Activated naive CD8-positive, alpha-beta T cell treated with anti-CD3 and anti-CD28 coated beads for 36 hours (primary cell): ENCODE data around the gene HRNR. TPM values are rescaled to one million over a fixed set of nuclear protein-coding genes. Genes with fewer than 3 reads are reported as not detected.

Experiments
- DNase-seq: peaks from one replicate; pipeline ENCODE4 v3.0.0; 2021
- H3K27ac Mint-ChIP-seq: one replicate; pipeline ENCODE4 v1.8.0; 2022; ENCODE audit warnings: mild to moderate bottlenecking, moderate library complexity, mixed read lengths
- H3K27me3 Mint-ChIP-seq: one replicate; pipeline ENCODE4 v1.8.0; 2022; ENCODE audit warnings: mild to moderate bottlenecking, mixed read lengths
- H3K36me3 Mint-ChIP-seq: one replicate; pipeline ENCODE4 v1.8.0; 2021; ENCODE audit warnings: mild to moderate bottlenecking, mixed read lengths
- H3K4me1 Mint-ChIP-seq: one replicate; pipeline ENCODE4 v1.8.0; 2021; ENCODE audit warnings: mixed read lengths
- H3K4me3 Mint-ChIP-seq: one replicate; pipeline ENCODE4 v1.8.0; 2022; ENCODE audit warnings: mild to moderate bottlenecking, moderate library complexity, mixed read lengths
- H3K9me3 Mint-ChIP-seq: one replicate; pipeline ENCODE4 v1.8.0; 2022; ENCODE audit warnings: mixed read lengths
- total RNA-seq, 2 experiments: library from RNA; stranded (reverse); gene quantifications; one replicate each; pipeline ENCODE4 v1.2.3, GENCODE V29; 2021

Gene HRNR
- total RNA-seq, 2 experiments from 2014 or later = not detected

DNA sequence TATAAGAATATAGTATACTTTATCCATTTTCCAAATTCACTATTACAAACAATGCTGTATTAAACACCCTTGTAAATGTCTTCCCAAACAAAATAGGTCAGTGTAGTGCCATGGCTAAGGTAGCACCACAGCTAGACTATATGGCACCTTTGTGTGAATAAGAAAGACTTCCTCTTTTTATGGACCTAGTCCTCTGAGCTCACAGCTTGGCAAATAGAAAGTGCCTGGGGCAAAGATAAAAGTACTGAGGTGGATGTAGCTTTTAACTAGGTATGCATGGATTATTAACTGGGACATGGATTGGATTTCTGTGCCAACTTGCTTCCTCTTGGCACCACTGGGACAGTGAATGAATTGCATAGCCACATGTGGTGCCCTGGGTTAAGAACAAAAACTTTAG is 25.0 kb downstream of the HRNR start:
- Mint-ChIP-seq H3K27me3 (peaks cover 6% of the 10 kb centered on the region), H3K9me3 (no peaks in the 10 kb centered on the region), H3K36me3 (peaks cover 3% of the 10 kb centered on the region), H3K4me3 (no peak overlapping the region), H3K27ac (no peak overlapping the region), H3K4me1 (no peaks in the 10 kb centered on the region)
- DNase-seq = no peak

- no peaks in the 10 kb centered on the region for H3K9me3 Mint-ChIP-seq
- no peak overlapping the region for H3K27ac Mint-ChIP-seq
- DNase-seq = no peak
- peaks cover 3% of the 10 kb centered on the region for H3K36me3 Mint-ChIP-seq
- H3K4me1 Mint-ChIP-seq = no peaks in the 10 kb centered on the region
- no peak overlapping the region for H3K4me3 Mint-ChIP-seq
- H3K27me3 Mint-ChIP-seq = peaks cover 6% of the 10 kb centered on the region
Measured at GRCh38 chr1:152197361-152197941, 26.5 kb downstream of the HRNR start.

GRCh38 chr1:152191711-152192110 is 32.3 kb downstream of the HRNR start:
- Mint-ChIP-seq H3K9me3 (no peaks in the 10 kb centered on the region), H3K4me1 (peaks cover 9% of the 10 kb centered on the region), H3K4me3 (no peak overlapping the region), H3K36me3 (peaks cover 2% of the 10 kb centered on the region), H3K27me3 (no peaks in the 10 kb centered on the region), H3K27ac (no peak overlapping the region)
- no peak for DNase-seq

DNA sequence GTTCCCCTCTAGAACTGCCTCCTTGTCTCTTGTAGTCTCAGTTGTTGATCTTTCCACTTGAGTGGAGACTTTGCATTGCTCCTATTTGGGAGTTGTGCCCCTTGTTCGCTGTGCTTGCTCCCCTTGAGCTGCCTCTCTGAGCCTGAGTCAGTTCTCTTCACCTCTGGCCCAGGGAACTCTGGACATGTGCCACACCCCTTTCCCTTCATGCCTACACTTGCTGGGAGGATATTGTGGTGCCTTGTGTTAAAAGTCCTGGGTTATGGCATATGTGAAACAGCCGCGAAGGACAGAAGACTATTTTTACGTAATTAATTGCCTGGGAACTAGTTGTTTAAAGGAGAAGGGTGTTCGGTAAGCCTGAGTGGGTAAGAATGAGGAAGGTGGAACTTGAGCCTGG is 32.7 kb downstream of the HRNR start:
- Mint-ChIP-seq H3K4me1 (peaks cover 9% of the 10 kb centered on the region), H3K4me3 (peak overlapping the region; percentile 3), H3K9me3 (no peaks in the 10 kb centered on the region), H3K27me3 (no peaks in the 10 kb centered on the region), H3K27ac (no peak overlapping the region), H3K36me3 (peaks cover 2% of the 10 kb centered on the region)
- no peak for DNase-seq

GRCh38 chr1:152190589-152190988 is 33.4 kb downstream of the HRNR start:
- Mint-ChIP-seq H3K4me3 (no peak overlapping the region), H3K4me1 (peaks cover 9% of the 10 kb centered on the region), H3K36me3 (peaks cover 1% of the 10 kb centered on the region), H3K27me3 (no peaks in the 10 kb centered on the region), H3K27ac (no peak overlapping the region), H3K9me3 (no peaks in the 10 kb centered on the region)
- no peak for DNase-seq

GRCh38 chr1:152189657-152190442 is 34.1 kb downstream of the HRNR start:
- peak overlapping the region; percentile 81 for H3K4me3 Mint-ChIP-seq
- H3K27ac Mint-ChIP-seq = peak overlapping the region; percentile 86
- DNase-seq = peak; percentile 70
- H3K36me3 Mint-ChIP-seq = no peaks in the 10 kb centered on the region
- no peaks in the 10 kb centered on the region for H3K27me3 Mint-ChIP-seq
- H3K4me1 Mint-ChIP-seq = peaks cover 11% of the 10 kb centered on the region
- no peaks in the 10 kb centered on the region for H3K9me3 Mint-ChIP-seq

DNA sequence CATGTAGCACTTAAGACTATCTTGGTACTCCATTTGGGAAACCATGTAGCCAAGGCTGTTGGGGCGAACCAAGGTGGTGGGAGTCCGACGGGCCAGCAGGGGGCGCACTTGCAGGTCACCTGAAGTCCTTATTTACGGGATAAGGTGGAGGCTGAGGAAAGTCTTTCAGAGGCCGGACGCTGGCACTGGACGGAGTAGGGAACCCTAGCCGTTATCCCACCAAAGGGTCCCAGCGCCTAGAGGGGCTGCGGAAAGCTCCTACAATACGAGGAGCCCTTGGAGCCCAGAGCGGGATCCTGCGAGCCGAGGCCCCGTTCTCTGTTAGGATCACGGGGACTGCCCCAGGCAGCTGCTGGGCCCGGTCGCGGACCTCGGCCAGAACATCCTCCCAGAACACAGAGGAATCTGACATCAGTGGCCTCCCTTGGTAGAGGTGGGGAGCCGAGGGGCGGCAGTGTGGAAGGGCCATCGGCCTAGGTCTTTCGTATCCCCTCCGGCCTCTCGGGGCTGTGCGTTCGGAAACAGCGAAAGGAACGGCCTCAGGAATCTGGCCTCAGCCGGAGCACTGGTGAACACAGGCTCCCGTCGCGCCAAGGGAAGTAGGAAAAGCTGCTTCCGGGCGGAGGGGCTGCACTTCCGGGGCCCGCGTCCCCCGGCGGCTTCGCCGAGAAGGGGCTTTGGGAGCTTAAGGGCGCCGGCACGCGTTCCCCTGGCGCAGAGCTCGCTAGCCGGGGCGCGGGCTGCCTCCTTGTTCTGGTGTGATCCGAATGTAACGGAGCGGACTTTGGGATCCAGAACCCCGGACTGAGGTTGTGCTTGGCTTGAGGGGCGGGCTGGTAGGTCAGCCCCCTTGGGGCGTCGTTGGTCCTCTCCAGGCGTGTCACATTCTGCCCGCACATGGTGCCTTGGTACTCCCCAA is 35.1 kb downstream of the HRNR start:
- Mint-ChIP-seq H3K27me3 (peaks cover 6% of the 10 kb centered on the region), H3K9me3 (no peaks in the 10 kb centered on the region), H3K27ac (peak overlapping the region; percentile 86), H3K4me3 (peak overlapping the region; percentile 81), H3K36me3 (no peaks in the 10 kb centered on the region), H3K4me1 (peaks cover 11% of the 10 kb centered on the region)
- DNase-seq = peak; percentile 76

DNA sequence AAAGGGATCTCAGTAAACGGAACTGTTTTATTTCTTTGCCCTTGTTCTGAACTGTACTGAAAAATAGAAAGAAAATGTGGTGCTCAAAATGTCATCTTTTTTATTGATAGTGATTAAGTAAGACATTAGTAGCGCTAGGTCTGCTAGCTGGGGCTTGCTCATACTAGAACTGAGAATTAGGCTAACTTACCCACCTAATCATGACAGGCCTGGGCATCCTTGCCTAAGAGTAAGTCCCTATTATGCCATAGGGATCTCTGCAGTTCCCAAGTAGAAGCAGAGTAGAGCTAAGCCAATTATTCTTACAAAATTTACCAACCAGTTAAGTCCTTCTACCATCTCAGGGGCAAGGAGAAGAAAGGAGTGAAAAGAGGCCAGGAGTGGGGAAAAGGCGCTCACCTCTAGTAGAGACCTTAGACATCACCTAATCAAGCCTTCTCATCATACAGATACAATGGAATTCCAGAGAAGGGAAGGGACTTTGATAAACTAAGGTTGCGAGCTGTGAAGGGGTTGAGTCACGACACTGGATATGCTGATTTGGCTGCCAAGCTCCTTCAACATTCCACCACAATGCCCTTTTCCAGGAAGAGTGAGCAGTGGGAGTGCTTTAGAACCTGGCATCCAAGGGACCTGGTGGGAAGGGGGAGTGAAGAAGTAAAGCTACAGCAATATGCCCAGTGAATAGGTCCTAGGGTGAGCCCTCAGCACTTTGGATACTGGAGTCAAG is 37.3 kb downstream of the HRNR start:
- H3K27ac Mint-ChIP-seq = no peak overlapping the region
- no peaks in the 10 kb centered on the region for H3K9me3 Mint-ChIP-seq
- DNase-seq = no peak
- peaks cover 13% of the 10 kb centered on the region for H3K4me1 Mint-ChIP-seq
- H3K27me3 Mint-ChIP-seq = peaks cover 6% of the 10 kb centered on the region
- H3K36me3 Mint-ChIP-seq = no peaks in the 10 kb centered on the region
- no peak overlapping the region for H3K4me3 Mint-ChIP-seq

GRCh38 chr1:152185544-152186391 is 38.2 kb downstream of the HRNR start:
- Mint-ChIP-seq H3K36me3 (no peaks in the 10 kb centered on the region), H3K27me3 (peaks cover 6% of the 10 kb centered on the region), H3K4me3 (no peak overlapping the region), H3K4me1 (peaks cover 8% of the 10 kb centered on the region), H3K9me3 (no peaks in the 10 kb centered on the region), H3K27ac (no peak overlapping the region)
- peak; percentile 14 for DNase-seq

DNA sequence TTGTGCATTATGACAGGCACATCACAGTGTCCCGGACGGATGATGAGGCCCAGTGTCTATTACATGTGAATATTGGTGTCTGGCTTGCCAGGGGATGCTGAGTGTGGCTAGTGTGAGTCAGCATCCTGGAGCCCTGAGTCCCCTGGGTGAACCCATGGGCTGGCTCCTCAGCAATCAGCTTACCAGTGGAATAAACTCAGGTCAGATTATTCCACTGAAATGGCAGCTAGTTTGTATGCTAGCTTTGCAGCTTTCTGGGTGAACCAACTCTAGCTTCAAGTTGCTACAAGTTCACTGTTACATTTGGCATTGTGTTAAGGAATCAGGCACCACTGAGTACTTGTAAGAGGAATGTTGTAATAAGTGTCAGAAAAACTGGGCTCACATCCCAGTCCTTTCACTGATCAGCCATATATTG is 41.0 kb downstream of the HRNR start:
- Mint-ChIP-seq H3K27me3 (peaks cover 6% of the 10 kb centered on the region), H3K27ac (no peak overlapping the region), H3K4me1 (peaks cover 3% of the 10 kb centered on the region), H3K4me3 (no peak overlapping the region), H3K36me3 (no peaks in the 10 kb centered on the region), H3K9me3 (no peaks in the 10 kb centered on the region)
- DNase-seq = no peak

DNA sequence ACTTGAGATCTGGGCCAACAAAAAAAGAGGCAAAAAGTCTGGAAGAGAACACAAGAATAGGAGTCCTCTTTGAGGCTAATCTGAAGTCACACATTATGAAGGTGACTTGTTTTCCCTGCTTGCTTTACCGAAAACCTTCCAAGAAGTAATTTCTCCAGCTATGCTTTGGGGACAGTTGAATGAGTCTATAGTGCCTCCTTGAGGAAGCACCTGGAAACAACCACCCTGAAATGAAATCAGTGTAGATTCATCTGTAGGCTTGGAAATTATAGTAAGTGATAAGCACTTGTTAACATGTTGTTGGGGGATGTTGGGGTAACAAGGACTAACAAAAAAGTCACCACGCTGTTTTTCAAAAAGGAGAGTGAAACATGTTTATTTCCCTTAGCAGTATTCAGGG is 41.6 kb downstream of the HRNR start:
- no peaks in the 10 kb centered on the region for H3K9me3 Mint-ChIP-seq
- H3K4me3 Mint-ChIP-seq = no peak overlapping the region
- H3K36me3 Mint-ChIP-seq = no peaks in the 10 kb centered on the region
- peaks cover 6% of the 10 kb centered on the region for H3K27me3 Mint-ChIP-seq
- H3K4me1 Mint-ChIP-seq = peaks cover 3% of the 10 kb centered on the region
- DNase-seq = no peak
- no peak overlapping the region for H3K27ac Mint-ChIP-seq

DNA sequence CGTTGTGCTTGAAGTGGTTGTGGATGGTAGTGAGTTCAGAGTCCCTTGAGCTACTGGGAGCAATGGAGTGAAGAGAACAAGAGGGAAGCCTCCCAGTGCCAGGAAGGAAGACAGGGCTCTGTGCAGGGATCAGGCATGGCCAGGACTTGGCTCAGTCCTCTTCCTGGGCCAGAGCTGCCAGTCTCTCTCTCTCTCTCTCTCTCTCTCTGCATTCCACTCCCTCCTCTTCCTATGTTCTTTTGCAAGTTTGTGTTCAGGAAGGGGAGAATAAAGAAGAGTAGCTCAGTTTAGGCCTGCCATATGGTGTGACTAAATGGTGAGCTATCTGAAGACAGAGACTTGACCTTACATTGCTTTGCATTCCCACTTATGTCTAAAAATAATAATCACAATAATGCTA is 44.4 kb downstream of the HRNR start:
- H3K36me3 Mint-ChIP-seq = no peaks in the 10 kb centered on the region
- H3K4me3 Mint-ChIP-seq = no peak overlapping the region

GRCh38 chr1:152170287-152170905 is 53.6 kb downstream of the HRNR start:
- DNase-seq = no peak
- Mint-ChIP-seq H3K4me3 (no peak overlapping the region), H3K27me3 (peaks cover 3% of the 10 kb centered on the region), H3K27ac (no peak overlapping the region), H3K4me1 (peaks cover 7% of the 10 kb centered on the region), H3K9me3 (no peaks in the 10 kb centered on the region), H3K36me3 (no peaks in the 10 kb centered on the region)

More for the DNA sequence above, 44.4 kb downstream of the HRNR start:
- H3K27me3 Mint-ChIP-seq = peaks cover 16% of the 10 kb centered on the region
- no peak overlapping the region for H3K27ac Mint-ChIP-seq
- DNase-seq = no peak
- H3K9me3 Mint-ChIP-seq = no peaks in the 10 kb centered on the region
- H3K4me1 Mint-ChIP-seq = peaks cover 2% of the 10 kb centered on the region
